Measurements from ENCODE around the gene TLR3.
"Not testable (repeated sequence)": the region's sequence is repeated elsewhere in the genome, so short reads cannot be mapped to it uniquely, and the experiment has no call there.

Gene TLR3

GRCh38 chr4:186047501-186047900, 21.5 kb upstream of the TLR3 start:
- not testable (repeated sequence) for DNase-seq (ENCODE audit: low spot score)

DNA sequence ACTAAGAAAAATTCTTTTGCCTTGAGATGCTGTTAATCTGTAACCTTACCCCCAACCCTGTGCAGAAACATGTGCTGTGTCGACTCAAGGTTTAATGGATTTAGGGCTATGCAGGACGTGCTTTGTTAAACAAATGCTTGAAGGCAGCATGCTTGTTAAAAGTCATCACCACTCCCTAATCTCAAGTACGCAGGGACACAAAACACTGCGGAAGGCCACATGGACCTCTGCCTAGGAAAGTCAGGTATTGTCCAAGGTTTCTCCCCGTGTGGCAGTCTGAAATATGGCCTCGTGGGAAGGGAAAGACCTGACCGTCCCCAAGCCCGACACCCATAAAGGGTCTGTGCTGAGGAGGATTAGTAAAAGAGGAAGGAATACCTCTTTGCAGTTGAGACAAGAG, 18.8 kb upstream of the TLR3 start:
- not testable (repeated sequence) for DNase-seq (ENCODE audit: low spot score)

DNA sequence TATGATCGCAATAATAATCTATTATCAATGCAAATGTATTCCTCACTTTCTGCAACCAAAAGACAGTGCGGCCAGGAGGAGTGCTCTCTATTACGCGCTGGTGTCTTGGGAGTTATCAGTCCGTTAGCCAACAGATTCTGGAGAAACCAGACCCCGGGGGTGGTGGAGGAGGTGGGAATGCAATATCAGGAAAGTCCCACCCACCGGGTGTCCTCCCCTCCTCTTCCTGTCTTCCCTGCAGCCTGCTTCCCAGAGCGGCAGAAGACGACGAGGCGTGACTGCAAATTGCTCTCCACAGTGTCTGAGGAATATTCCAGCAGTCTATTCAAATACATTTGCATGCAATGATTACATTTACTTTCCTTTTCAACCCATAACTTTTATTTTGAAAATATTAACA, 17.9 kb upstream of the TLR3 start:
- no peak for DNase-seq (ENCODE audit: low spot score)

DNA sequence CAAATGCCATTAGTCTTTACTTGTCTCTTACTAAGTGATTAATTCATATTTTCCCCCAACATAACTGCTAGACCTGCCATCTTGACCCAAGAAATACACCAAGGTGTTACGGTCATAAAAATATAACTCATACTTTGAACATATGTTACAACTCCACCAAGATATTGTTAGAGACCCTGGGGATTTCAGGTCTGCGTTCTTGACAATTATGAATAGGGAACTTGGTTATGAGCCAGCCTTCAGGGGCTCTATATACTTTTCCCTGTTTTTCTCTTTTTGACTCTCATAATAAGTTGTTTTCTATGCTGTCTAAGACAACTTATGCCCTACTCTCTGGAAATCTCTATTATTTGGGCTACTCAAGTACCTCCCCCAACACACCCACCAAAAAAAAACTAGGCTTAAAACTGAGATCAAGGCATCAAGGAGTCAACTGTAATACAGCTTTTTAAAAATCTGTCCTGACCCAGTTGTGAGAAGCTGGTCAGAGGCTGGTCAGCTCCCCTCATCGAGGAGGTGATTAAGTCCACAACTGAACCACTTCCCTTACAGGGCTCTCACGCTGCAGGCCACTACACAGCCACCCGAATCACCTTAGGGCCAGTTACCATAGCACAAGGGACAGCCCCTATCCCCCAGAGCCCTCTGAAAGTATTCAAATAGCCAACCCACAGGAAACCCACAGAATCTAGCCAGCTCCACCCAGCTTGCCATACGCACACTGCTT, 10.5 kb upstream of the TLR3 start:
- DNase-seq (ENCODE audit: low spot score) = no peak

- no peak for DNase-seq (ENCODE audit: low spot score)
Measured at GRCh38 chr4:186058980-186059316, 10.0 kb upstream of the TLR3 start.

GRCh38 chr4:186061921-186062320, 7.0 kb upstream of the TLR3 start:
- DNase-seq (ENCODE audit: low spot score) = no peak

- peak; percentile 52 for DNase-seq (ENCODE audit: low spot score)
Measured at GRCh38 chr4:186067757-186068385, 1.1 kb upstream of the TLR3 start.

GRCh38 chr4:186069729-186070128, 773 bp downstream of the TLR3 start:
- no peak for DNase-seq (ENCODE audit: low spot score)

DNA sequence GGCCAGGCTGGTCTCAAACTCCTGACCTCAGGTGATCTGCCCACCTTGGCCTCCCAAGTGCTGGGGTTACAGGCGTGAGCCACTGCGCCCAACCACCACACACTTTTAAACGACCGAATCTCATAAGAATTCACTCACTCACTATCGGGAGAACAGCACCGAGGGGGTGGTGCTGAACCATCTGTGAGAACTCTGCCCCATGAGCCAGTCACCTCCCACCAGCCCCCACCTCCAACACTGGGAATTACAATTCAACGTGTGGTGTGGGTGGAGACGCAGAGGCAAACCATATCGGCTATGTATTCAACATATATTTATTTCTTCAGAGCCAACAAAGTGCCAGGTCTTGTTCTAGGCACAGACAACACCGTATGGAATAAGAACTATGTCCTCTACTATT, 3.6 kb downstream of the TLR3 start:
- DNase-seq (ENCODE audit: low spot score) = no peak

DNA sequence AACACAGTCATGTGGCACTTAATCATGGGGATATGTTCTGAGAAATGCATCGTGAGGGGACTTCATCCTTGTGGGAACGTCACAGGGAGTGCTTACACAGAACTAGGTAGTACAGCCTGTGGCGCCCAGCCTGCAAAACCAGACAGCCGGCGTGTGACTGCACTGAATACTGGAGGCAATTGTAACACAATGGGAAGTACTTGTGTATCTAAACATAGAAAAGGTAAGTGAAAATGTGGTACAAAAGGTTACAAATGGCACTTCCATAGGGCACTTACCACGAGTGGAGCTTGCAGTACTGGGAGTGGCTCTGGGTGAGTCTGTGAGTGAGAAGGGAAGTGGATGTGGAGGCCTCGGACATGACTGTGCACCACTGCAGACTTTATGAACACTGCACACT, 5.2 kb downstream of the TLR3 start:
- no peak for DNase-seq (ENCODE audit: low spot score)

DNA sequence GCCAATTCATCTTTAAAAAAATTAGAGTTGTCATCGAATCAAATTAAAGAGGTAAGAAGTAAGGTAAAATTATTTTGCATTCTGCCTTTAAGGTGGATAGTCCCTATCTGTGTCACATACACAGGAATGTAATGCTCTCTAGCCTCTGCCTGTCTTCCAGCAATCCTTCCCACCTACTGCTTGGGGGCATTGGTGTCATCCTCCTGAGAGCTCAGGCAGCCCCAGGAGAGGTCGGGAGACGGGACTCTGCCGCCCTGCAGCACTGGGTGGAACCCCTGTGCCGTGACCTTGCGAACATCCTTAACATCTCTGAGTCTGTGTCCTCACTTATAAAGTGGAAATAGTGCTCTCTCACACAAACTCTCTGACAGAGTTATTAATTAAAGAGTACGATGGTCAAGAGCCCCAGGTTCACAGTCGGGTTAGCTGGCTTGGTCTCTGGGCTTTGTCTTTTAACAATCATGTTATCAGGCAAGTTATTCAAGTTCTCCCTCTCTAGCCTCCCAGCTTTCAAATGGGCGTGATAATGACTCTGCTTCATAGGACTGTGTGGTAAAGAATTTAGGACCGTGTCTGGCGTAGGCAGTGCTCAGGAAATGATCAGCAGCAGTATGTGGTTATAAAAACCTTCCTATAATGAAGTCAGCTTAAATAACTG, 10.2 kb downstream of the TLR3 start:
- DNase-seq (ENCODE audit: low spot score) = no peak

GRCh38 chr4:186079694-186080093, 10.7 kb downstream of the TLR3 start:
- DNase-seq (ENCODE audit: low spot score) = no peak

- no peak for DNase-seq (ENCODE audit: low spot score)
Measured at GRCh38 chr4:186081202-186081807, 12.3 kb downstream of the TLR3 start.

DNA sequence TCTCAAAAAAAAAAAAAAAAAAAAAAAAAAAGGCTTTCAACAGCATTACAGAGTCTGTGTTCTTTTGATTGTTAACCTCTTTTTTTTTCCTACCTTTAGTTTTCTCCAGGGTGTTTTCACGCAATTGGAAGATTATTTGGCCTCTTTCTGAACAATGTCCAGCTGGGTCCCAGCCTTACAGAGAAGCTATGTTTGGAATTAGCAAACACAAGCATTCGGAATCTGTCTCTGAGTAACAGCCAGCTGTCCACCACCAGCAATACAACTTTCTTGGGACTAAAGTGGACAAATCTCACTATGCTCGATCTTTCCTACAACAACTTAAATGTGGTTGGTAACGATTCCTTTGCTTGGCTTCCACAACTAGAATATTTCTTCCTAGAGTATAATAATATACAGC, 13.3 kb downstream of the TLR3 start:
- DNase-seq (ENCODE audit: low spot score) = no peak

DNA sequence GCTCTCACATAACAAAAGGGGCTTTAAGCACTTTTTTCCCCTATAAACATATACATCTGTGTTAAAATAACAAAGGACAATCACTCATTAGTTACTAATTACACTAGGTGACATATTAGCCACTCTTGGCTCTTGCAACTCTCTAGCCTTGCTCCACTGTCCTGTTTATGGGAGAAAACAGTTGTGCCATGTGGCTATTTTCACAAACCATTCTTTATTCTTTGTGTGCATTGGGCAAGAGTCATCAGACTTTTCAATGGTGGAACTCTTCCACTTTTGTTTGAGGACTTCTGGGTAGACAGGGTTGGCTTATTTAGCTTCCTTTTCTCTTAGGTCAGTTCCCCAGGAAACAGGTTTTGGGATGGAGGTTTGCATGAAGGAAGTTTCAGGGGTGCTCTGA, 19.6 kb downstream of the TLR3 start:
- no peak for DNase-seq (ENCODE audit: low spot score)

DNA sequence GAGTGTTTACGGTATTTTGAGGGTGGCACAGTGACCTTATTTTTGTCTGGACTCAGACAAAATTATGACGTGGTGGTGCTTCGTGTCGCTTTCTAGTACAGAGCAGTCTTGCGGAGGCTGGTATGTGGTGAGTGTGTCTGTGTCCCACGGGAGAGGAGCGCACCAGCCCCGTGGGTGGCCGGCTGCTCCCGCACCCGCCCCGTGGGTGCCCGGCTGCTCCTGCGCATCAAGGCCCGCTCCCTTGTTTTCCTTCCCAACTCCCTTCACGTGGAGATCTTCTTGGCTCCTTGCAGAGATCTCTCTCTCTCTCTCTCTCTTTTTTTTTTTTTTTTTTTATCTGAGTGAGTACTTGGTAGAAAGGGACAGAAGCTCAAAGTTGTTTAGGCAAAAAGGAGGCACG, 23.3 kb downstream of the TLR3 start:
- no peak for DNase-seq (ENCODE audit: low spot score)

- DNase-seq (ENCODE audit: low spot score) = no peak
Measured at GRCh38 chr4:186095406-186095805, 26.4 kb downstream of the TLR3 start.

GRCh38 chr4:186096681-186097165, 27.8 kb downstream of the TLR3 start:
- DNase-seq (ENCODE audit: low spot score) = no peak

GRCh38 chr4:186097386-186097785, 28.4 kb downstream of the TLR3 start:
- no peak for DNase-seq (ENCODE audit: low spot score)

- DNase-seq (ENCODE audit: low spot score) = no peak
Measured at GRCh38 chr4:186102931-186103330, 34.0 kb downstream of the TLR3 start.

DNA sequence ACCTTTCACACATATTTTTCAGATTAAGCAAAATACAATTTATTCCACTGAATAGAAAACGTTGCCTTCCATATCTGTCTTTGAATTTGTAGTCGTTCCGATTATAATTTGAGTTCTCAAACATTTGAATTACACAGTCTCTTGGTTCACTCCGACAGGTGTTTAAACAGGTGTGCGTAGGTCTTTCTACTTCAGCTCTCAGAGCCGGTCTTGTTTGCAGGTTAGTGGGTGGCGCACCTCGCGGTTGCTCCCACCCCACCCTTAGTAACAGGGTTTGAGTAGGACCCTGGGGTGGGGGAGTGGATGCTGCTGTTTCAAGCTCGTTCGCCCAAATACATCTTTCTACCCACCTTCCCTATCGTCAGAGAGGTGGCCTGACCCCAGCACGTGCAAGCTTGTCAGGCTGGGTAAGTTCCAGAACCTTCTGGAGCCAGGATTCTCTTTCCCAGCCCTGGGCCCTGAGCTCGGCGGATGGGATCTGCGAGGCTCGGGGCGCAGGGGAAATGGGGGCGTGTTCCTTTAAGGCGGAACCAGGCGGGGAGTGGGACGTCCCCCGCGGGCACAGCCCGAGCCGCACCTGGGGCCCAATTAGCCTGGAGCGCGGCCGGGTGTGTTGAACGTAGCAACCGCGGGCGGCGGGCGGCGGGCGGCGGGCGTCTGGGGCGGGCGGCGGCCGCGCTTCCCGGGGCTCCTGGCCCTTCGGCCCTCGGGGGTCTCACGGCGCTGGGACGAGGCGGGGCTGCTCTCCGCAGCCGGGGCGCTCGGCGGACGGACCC, 35.3 kb downstream of the TLR3 start, which contains the start of gene FAM149A:
Gene FAM149A (plus strand): TSS at position 591 of the 776 bp plus-strand sequence.
- DNase-seq (ENCODE audit: low spot score) = peak; percentile 39

Measured in GM03348 (cell line).